Amniotic epithelial cell (primary cell): Measurements from ENCODE around the gene CCDC33.

Experiments used
- DNase-seq: peaks from one replicate; pipeline ENCODE4 v3.0.0-alpha.2; 2010; ENCODE audit warnings: low read depth

The CCDC33 gene

GRCh38 chr15:74281147-74282133, 45.3 kb downstream of the CCDC33 start:
- DNase-seq: no peak

GRCh38 chr15:74283368-74283767, 47.2 kb downstream of the CCDC33 start:
- no peak for DNase-seq

DNA sequence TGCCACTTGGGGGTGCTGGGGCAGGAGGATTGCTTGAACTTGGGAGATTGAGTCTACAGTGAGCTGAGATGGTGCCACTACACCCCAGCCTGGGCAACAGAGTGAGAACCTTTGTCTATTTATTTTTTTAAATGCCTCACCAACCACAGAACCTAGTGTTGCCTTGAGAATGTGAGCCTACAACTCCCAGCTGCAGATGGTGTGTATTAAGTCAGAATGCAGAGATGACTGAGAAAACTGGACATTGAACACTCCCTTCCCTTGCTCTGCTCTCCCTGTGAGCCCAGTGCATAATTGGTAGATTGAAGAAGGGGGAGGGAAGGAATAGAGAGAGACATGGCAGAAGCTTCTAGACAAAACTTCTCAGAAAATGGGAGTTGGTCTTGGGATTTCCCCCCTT, 53.5 kb downstream of the CCDC33 start:
- DNase-seq: no peak

- DNase-seq: no peak
Observed at GRCh38 chr15:74290645-74291044, 54.5 kb downstream of the CCDC33 start.

- peak; percentile 70 for DNase-seq
Observed at GRCh38 chr15:74291101-74292071, 55.3 kb downstream of the CCDC33 start.

- DNase-seq: no peak
Observed at GRCh38 chr15:74293021-74293810, 57.1 kb downstream of the CCDC33 start.

- DNase-seq: no peak
Observed at GRCh38 chr15:74294010-74294409, 57.9 kb downstream of the CCDC33 start.

- no peak for DNase-seq
Observed at GRCh38 chr15:74295800-74296199, 59.7 kb downstream of the CCDC33 start.

GRCh38 chr15:74297887-74298286, 61.8 kb downstream of the CCDC33 start:
- DNase-seq: peak; percentile 68

- DNase-seq: no peak
Observed at GRCh38 chr15:74300057-74300795, 64.1 kb downstream of the CCDC33 start.

- DNase-seq: no peak
Observed at GRCh38 chr15:74301583-74302361, 65.6 kb downstream of the CCDC33 start.

DNA sequence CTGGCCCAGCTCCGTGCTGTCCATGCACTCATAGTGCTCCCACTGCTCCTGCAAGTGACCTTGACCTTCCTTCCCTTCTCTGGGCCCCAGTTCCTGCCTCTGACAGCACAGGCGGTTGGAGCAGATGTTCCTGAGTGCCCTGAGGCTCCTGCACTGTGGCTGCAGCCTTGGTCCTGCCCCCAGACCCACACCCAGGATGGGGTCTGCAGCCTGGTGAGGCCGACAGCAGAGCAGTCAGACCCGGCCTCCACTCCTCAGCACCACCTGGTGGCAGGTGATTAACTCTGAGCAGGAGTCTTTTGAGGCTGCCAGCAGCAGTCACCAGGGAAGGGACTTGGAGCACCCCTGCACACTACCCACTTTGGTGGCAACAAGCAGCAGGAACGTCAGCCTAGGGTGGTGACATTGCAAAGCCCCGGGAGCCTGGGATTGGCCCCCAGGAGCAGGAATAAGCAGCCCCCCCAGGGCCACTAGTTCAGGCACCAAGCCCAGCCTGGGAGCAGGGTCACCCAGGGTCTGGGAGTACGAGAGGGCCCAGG, 66.8 kb downstream of the CCDC33 start:
- no peak for DNase-seq

GRCh38 chr15:74303741-74304309, 67.7 kb downstream of the CCDC33 start:
- DNase-seq: no peak

GRCh38 chr15:74304431-74304830, 68.3 kb downstream of the CCDC33 start:
- DNase-seq: no peak

DNA sequence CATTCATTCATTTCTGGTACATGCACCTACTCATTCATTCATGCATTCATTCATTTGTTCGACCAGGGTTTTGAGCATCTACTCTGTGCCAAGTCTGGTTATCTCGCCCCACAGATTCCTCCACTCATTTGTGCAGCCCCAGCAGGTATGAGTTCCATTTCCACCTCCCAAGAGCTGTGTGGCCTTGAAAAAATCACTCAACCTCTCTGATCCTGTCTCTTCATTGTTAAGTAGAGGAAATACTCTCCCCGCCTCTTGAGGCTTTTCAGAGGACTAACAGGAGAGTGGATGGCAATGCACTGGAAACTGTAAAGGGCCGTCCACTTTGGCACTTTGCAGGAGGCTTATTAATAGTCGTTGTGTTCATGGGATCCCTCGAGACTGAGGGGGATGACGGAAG, 69.6 kb downstream of the CCDC33 start:
- no peak for DNase-seq

DNA sequence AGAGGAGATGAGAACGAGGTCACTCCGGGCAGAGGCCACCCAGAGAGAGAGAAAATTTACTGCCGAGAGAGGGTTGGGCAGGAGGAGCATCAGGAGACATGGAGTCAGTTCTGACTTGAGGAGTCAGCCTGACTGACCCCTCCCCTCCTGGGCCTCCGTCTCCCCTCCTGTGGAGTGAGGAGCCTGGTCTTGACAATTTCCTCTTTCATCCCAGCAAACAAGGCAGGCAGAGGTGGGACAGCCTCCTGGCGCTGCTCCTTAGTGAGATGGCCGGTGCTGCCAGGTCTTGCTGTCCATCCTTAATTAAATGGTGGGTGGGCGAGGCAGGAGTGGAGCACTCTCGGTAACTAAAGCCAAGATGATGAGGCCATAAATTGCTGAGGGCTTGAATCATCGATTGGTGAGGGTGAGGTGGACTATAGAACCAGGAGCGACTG, 70.7 kb downstream of the CCDC33 start:
- DNase-seq: no peak

- peak; percentile 45 for DNase-seq
Observed at GRCh38 chr15:74307827-74308811, 72.0 kb downstream of the CCDC33 start.

DNA sequence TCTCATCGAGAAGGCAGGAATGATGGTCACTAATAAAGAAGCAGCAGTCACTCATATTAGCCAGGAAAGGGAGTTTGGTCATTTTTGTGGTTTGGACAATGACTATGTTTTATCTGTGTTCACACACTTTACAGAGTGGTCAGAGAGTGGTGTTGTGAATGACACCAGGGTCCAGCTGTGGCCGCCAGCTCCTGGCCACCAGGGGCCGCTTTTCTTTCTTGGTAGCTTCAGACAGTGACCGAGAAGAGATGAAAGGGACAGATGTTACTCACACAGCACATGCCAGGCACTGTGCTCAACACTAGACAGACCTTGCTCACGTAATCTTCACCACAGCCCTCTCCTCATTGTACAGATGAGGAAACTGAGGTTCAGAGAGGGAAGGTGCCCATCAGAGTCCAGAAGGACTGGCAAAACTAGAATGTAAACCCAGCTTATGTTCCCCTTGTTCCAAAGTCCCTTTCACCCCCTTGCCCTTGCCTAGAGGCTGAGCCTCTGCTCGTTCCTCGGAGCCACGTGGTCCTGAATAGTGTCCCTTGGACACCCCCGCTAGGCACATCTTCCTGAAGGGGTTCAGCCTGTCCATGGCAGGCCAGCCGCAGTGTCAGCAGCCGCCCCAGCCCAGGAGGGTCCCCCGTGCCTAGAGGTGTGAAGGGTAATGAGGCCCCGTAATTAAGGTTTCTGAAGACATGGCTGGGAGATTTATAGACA, 75.8 kb downstream of the CCDC33 start:
- DNase-seq: no peak
